Testis (tissue), 3 donors: ENCODE results near the gene LETM1. TPM values are rescaled to one million over a fixed set of nuclear protein-coding genes. Genes with fewer than 3 reads are reported as not detected.

ENCODE experiments used
- DNase-seq: peaks from one replicate; pipeline ENCODE4 v3.0.0-alpha.2; 2019
- H3K27ac ChIP-seq, 2 donors: fragments of 200-600 bp; sonication (generic); one replicate each; pipeline ENCODE4 v1.5.1; 2019
- H3K27me3 ChIP-seq: fragments of 200-600 bp; sonication (generic); one replicate; pipeline ENCODE4 v1.5.1; 2019
- H3K36me3 ChIP-seq: fragments of 200-600 bp; sonication (generic); one replicate; pipeline ENCODE4 v1.5.1; 2017; ENCODE audit warnings: low read depth; ENCODE audit errors: missing control alignments
- H3K4me1 ChIP-seq: fragments of 200-600 bp; sonication (generic); one replicate; pipeline ENCODE4 v1.5.1; 2019
- H3K4me3 ChIP-seq, 2 donors: fragments of 200-600 bp; sonication (generic); one replicate each; pipeline ENCODE4 v1.5.1; 2017 to 2019
- H3K9me3 ChIP-seq: fragments of 200-600 bp; sonication (generic); one replicate; pipeline ENCODE4 v1.5.1; 2017
- CTCF ChIP-seq, 3 experiments: fragments of 450-650 bp in 2 of 3; fragments of 200-600 bp in 1 of 3; sonication (generic) in 1 of 3; IDR thresholded peaks; one replicate each; pipeline ENCODE4 v1.5.1; 2016 to 2019; ENCODE audit warnings: antibody characterized with exemption in 3 of 3, mild to moderate bottlenecking in 2 of 3, moderate library complexity in 1 of 3
- POLR2A ChIP-seq: fragments of 450-650 bp; IDR thresholded peaks from one replicate; pipeline ENCODE4 v1.6.1; 2017; ENCODE audit warnings: antibody characterized with exemption, mild to moderate bottlenecking, moderate library complexity
- WGBS, 2 donors: methylation state at CpG; one replicate each; pipeline ENCODE4 v1.1.5; 2018; 5-methylcytosine and 5-hydroxymethylcytosine counted together
- intact Hi-C: fragments of 100-400 bp; cut with DNase I; formaldehyde crosslinking; loops from one replicate; pipeline ENCODE4 v1.15.1; 2023; ENCODE audit warnings: low total_unique reads
- polyA plus RNA-seq: library from polyadenylated mRNA; stranded (reverse); fragments of 350-450 nt; fragmentation: Illumina TruSeq; extraction: RNeasy Lipid Tissue Mini Kit (QIAGEN cat#74804); gene quantifications from one replicate; pipeline ENCODE4 v1.2.3, GENCODE V29; 2014; ENCODE audit warnings: low read depth, low replicate concordance; ENCODE audit not compliant: insufficient read depth
- total RNA-seq, 2 donors: library from RNA; depleted of rRNA; stranded (reverse); fragments of >200 nt; gene quantifications; one replicate each; pipeline ENCODE4 v1.2.3, GENCODE V29; 2016

The LETM1 gene
- total and polyA plus RNA-seq, 3 donors from 2014 or later: 38.1 to 124 (median 90.7) TPM

GRCh38 chr4:1813231-1813630, 42.7 kb downstream of the LETM1 start:
- Histone ChIP-seq H3K27ac (no peak overlapping the region), H3K36me3 (no peaks in the 10 kb centered on the region), H3K9me3 (no peaks in the 10 kb centered on the region), H3K4me3 (no peak overlapping the region), H3K27me3 (no peaks in the 10 kb centered on the region), H3K4me1 (no peaks in the 10 kb centered on the region)
- no peak for DNase-seq
- TF ChIP-seq POLR2A (no peak), CTCF (IDR thresholded peaks at IDR 0.05) (no peak)
- 72 to 89% methylated on average over 5 to 9 of the region's 9 CpGs for WGBS, 2 donors
- intact Hi-C loops: no loop called here

- no peaks in the 10 kb centered on the region for H3K36me3 ChIP-seq
- H3K9me3 ChIP-seq: no peaks in the 10 kb centered on the region
- no peaks in the 10 kb centered on the region for H3K27me3 ChIP-seq
- DNase-seq: no peak
- intact Hi-C loops: no loop called here
- H3K4me1 ChIP-seq: no peaks in the 10 kb centered on the region
- WGBS, 2 donors: 83 to 93% methylated on average over 11 of the region's 11 CpGs
- no peak for TF ChIP-seq CTCF (IDR thresholded peaks at IDR 0.05)
- TF ChIP-seq POLR2A: no peak
- no peak overlapping the region for H3K27ac ChIP-seq
- no peak overlapping the region for H3K4me3 ChIP-seq
Measured at GRCh38 chr4:1812720-1813119, 43.2 kb downstream of the LETM1 start.

- Histone ChIP-seq H3K9me3 (no peaks in the 10 kb centered on the region), H3K27ac (no peak overlapping the region), H3K36me3 (no peaks in the 10 kb centered on the region), H3K27me3 (no peaks in the 10 kb centered on the region), H3K4me1 (no peaks in the 10 kb centered on the region), H3K4me3 (no peak overlapping the region)
- 79 to 100% methylated on average over 1 to 10 of the region's 10 CpGs for WGBS, 2 donors
- no peak for DNase-seq
- intact Hi-C loops: no loop called here
- no peak for TF ChIP-seq CTCF (IDR thresholded peaks at IDR 0.05)
- no peak for TF ChIP-seq POLR2A
Measured at GRCh38 chr4:1810765-1811164, 45.2 kb downstream of the LETM1 start.

GRCh38 chr4:1809754-1810502, 46.0 kb downstream of the LETM1 start:
- Histone ChIP-seq H3K27ac (no peak overlapping the region), H3K4me1 (no peaks in the 10 kb centered on the region), H3K36me3 (no peaks in the 10 kb centered on the region), H3K27me3 (no peaks in the 10 kb centered on the region), H3K4me3 (no peak overlapping the region), H3K9me3 (no peaks in the 10 kb centered on the region)
- intact Hi-C loops: no loop called here
- TF ChIP-seq POLR2A (no peak), CTCF (IDR thresholded peaks at IDR 0.05) (peak; percentile 37 to 59 (median 54))
- 53 to 67% methylated on average over 9 to 11 of the region's 15 CpGs for whole genome bisulfite sequencing, 2 donors
- DNase-seq: peak; percentile 51
